ENCODE results near the gene GARS1.
A peak's percentile ranks its signal among the peaks of the same experiment; 100 is the strongest.

Gene GARS1

DNA sequence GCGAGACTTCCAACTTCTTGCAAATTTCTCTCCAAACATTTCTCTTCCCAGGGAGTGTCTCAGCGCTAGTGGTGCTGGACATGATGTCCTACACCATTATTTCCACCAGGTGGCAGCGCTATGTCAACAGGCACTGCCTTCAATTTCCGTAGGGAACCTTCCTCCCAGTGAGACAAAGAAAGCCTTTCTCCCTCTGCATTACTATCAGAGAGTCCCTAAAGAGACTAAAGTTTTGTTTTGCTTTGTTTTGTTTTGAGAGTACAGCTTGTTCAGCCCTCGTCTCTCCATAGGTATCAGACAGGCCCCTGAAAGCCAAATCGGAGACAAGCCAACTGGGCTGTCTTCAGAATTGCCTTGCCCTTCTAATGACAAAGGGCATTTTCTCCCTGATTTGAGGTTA is 45.8 kb upstream of the GARS1 start:
- Histone ChIP-seq H3K27me3 (ENCODE audit: insufficient read depth, poor library complexity, severe bottlenecking) (no peaks in the 10 kb centered on the region), H3K4me3 (replicated peaks; ENCODE audit: insufficient read depth, low read length) (no peak overlapping the region), H3K27ac (replicated peaks) (no peak overlapping the region)
- TF ChIP-seq, protein P1, sequence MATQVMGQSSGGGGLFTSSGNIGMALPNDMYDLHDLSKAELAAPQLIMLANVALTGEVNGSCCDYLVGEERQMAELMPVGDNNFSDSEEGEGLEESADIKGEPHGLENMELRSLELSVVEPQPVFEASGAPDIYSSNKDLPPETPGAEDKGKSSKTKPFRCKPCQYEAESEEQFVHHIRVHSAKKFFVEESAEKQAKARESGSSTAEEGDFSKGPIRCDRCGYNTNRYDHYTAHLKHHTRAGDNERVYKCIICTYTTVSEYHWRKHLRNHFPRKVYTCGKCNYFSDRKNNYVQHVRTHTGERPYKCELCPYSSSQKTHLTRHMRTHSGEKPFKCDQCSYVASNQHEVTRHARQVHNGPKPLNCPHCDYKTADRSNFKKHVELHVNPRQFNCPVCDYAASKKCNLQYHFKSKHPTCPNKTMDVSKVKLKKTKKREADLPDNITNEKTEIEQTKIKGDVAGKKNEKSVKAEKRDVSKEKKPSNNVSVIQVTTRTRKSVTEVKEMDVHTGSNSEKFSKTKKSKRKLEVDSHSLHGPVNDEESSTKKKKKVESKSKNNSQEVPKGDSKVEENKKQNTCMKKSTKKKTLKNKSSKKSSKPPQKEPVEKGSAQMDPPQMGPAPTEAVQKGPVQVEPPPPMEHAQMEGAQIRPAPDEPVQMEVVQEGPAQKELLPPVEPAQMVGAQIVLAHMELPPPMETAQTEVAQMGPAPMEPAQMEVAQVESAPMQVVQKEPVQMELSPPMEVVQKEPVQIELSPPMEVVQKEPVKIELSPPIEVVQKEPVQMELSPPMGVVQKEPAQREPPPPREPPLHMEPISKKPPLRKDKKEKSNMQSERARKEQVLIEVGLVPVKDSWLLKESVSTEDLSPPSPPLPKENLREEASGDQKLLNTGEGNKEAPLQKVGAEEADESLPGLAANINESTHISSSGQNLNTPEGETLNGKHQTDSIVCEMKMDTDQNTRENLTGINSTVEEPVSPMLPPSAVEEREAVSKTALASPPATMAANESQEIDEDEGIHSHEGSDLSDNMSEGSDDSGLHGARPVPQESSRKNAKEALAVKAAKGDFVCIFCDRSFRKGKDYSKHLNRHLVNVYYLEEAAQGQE (IDR thresholded peaks at IDR 0.05; ENCODE audit: insufficient replicate concordance, low read depth): no peak
- TF ChIP-seq, protein P2, sequence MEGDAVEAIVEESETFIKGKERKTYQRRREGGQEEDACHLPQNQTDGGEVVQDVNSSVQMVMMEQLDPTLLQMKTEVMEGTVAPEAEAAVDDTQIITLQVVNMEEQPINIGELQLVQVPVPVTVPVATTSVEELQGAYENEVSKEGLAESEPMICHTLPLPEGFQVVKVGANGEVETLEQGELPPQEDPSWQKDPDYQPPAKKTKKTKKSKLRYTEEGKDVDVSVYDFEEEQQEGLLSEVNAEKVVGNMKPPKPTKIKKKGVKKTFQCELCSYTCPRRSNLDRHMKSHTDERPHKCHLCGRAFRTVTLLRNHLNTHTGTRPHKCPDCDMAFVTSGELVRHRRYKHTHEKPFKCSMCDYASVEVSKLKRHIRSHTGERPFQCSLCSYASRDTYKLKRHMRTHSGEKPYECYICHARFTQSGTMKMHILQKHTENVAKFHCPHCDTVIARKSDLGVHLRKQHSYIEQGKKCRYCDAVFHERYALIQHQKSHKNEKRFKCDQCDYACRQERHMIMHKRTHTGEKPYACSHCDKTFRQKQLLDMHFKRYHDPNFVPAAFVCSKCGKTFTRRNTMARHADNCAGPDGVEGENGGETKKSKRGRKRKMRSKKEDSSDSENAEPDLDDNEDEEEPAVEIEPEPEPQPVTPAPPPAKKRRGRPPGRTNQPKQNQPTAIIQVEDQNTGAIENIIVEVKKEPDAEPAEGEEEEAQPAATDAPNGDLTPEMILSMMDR (IDR thresholded peaks at IDR 0.05; ENCODE audit: insufficient read depth, low read length): peak; percentile 60
- TF ChIP-seq POLR2AphosphoS5 (IDR thresholded peaks at IDR 0.05; ENCODE audit: low read depth) (no peak), SPI1 (IDR thresholded peaks at IDR 0.05; ENCODE audit: borderline replicate concordance, low read depth) (no peak), GABPA (IDR thresholded peaks at IDR 0.05; ENCODE audit: low read depth) (no peak)
- peak; percentile 35 to 50 for DNase-seq (ENCODE audit: low read depth in 1 of 2, low spot score in 1 of 2)

DNA sequence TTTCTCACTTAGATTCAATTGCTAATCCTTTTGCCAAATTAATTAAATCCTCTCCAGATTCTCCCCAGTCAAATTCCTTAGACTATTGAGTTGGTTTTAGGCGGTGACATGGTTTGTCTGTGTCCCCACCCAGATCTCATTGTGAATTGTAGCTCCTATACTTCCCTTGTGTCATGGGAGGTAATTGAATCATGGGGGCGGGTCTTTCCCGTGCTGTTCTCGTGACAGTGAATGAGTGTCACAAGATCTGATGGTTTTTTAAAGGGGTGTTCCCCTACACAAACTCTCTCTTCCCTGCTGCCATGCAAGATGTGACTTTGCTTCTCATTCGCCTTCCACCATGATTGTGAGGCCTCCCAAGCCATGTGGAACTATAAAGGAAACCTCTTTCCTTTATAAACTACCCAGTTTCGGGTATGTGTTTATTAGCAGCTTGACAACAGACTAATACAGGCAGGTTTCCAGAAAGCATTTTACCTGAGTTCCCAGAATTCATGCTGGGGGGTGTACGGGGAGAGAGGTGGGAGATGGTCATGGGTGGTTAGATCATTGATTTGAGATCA is 44.7 kb upstream of the GARS1 start:
- Histone ChIP-seq H3K4me3 (replicated peaks; ENCODE audit: insufficient read depth, low read length) (no peak overlapping the region), H3K27ac (replicated peaks) (no peak overlapping the region), H3K27me3 (ENCODE audit: insufficient read depth, poor library complexity, severe bottlenecking) (no peaks in the 10 kb centered on the region)
- peak; percentile 12 to 28 for DNase-seq (ENCODE audit: low read depth in 1 of 2, low spot score in 1 of 2)
- TF ChIP-seq, protein P1 (IDR thresholded peaks at IDR 0.05; ENCODE audit: insufficient replicate concordance, low read depth): no peak
- TF ChIP-seq, protein P2 (IDR thresholded peaks at IDR 0.05; ENCODE audit: insufficient read depth, low read length): no peak
- TF ChIP-seq SPI1 (IDR thresholded peaks at IDR 0.05; ENCODE audit: borderline replicate concordance, low read depth) (no peak), POLR2AphosphoS5 (IDR thresholded peaks at IDR 0.05; ENCODE audit: low read depth) (no peak), GABPA (IDR thresholded peaks at IDR 0.05; ENCODE audit: low read depth) (no peak)

DNA sequence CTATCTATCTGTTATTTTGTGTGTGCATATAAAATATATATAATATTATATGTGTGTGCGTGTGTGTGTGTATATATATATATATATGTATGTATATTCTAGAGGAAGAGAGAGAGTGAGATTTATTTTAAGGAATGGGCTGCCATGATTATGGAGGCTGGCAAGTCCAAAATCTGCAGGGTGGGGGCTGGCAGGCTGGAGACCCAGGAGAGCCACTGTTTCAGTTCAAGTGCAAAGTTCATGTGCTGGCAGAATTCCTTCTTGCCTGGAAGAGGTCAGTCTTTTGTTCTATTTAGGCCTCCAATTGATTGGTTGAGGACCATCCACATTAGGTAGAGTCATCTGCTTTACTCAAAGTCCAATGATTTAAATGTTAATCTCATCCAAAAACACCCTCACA is 42.3 kb upstream of the GARS1 start:
- DNase-seq (ENCODE audit: low read depth in 1 of 2, low spot score in 1 of 2): no peak
- Histone ChIP-seq H3K27ac (replicated peaks) (no peak overlapping the region), H3K27me3 (ENCODE audit: insufficient read depth, poor library complexity, severe bottlenecking) (no peaks in the 10 kb centered on the region), H3K4me3 (replicated peaks; ENCODE audit: insufficient read depth, low read length) (no peak overlapping the region)
- TF ChIP-seq, protein P1 (IDR thresholded peaks at IDR 0.05; ENCODE audit: insufficient replicate concordance, low read depth): no peak
- TF ChIP-seq POLR2AphosphoS5 (IDR thresholded peaks at IDR 0.05; ENCODE audit: low read depth) (no peak), GABPA (IDR thresholded peaks at IDR 0.05; ENCODE audit: low read depth) (no peak), SPI1 (IDR thresholded peaks at IDR 0.05; ENCODE audit: borderline replicate concordance, low read depth) (no peak)
- TF ChIP-seq, protein P2 (IDR thresholded peaks at IDR 0.05; ENCODE audit: insufficient read depth, low read length): no peak

Measured in HL-60 (cell line).